Sigmoid colon (tissue), 7 donors: Measurements from ENCODE around the gene BBS4. TPM values are rescaled to one million over a fixed set of nuclear protein-coding genes. Genes with fewer than 3 reads are reported as not detected.

ENCODE experiments used
- DNase-seq: peaks from one replicate; pipeline ENCODE4 v3.0.0-alpha.2; 2019
- H3K27ac ChIP-seq, 4 donors: fragments of 200-600 bp; sonication (generic); one replicate each; pipeline ENCODE4 v1.5.1; 2016 to 2019; ENCODE audit warnings: mild to moderate bottlenecking in 1 of 4
- H3K27me3 ChIP-seq, 3 donors: fragments of 200-600 bp; sonication (generic); one replicate each; pipeline ENCODE4 v1.5.1; 2019; ENCODE audit warnings: mild to moderate bottlenecking in 1 of 3
- H3K36me3 ChIP-seq, 4 donors: fragments of 200-600 bp; sonication (generic); one replicate each; pipeline ENCODE4 v1.5.1; 2016 to 2019
- H3K4me1 ChIP-seq, 4 donors: fragments of 200-600 bp; sonication (generic); one replicate each; pipeline ENCODE4 v1.5.1; 2017 to 2019
- H3K4me3 ChIP-seq, 4 donors: fragments of 200-600 bp; sonication (generic); one replicate each; pipeline ENCODE4 v1.5.1; 2017 to 2019; ENCODE audit warnings: mild to moderate bottlenecking in 2 of 4, moderate library complexity in 1 of 4
- H3K9me3 ChIP-seq, 4 donors: fragments of 200-600 bp in 3 of 4; sonication (generic) in 3 of 4; one replicate each; pipeline versions ENCODE4 v1.5.1 to v1.6.1; 2013 to 2019
- EP300 ChIP-seq, 4 donors: sonication (generic); formaldehyde crosslinking; IDR thresholded peaks; one replicate each; pipeline ENCODE4 v1.6.1; 2017; ENCODE audit warnings: antibody characterized with exemption in 4 of 4
- POLR2A ChIP-seq, 2 donors: fragments of 450-650 bp; IDR thresholded peaks; one replicate each; pipeline ENCODE4 v1.6.1; 2016; ENCODE audit warnings: antibody characterized with exemption in 2 of 2, mild to moderate bottlenecking in 2 of 2, moderate library complexity in 2 of 2
- POLR2AphosphoS5 ChIP-seq, 4 donors: sonication (generic); formaldehyde crosslinking; IDR thresholded peaks; one replicate each; pipeline ENCODE4 v1.6.1; 2017; ENCODE audit warnings: antibody characterized with exemption in 4 of 4
- WGBS, 2 donors: extraction: QIAGEN DNeasy Blood & Tissue Kit; methylation state at CpG; one replicate each; pipeline ENCODE4 v1.1.7; 2013; 5-methylcytosine and 5-hydroxymethylcytosine counted together
- intact Hi-C: fragments of 100-400 bp; cut with DNase I; formaldehyde crosslinking; loops from one replicate; pipeline ENCODE4 v1.15.1; 2023
- polyA plus RNA-seq, 3 donors: library from polyadenylated mRNA; stranded (reverse); fragments of 200-250 nt; gene quantifications; one replicate each; pipeline ENCODE4 v1.2.3, GENCODE V29; 2013
- total RNA-seq, 4 donors: library from RNA; depleted of rRNA; stranded (reverse); fragments of >200 nt; gene quantifications; one replicate each; pipeline ENCODE4 v1.1.0, GENCODE V29; 2016
- TF ChIP-seq, protein P1 (sequence below), 4 experiments: fragments of 450-650 bp in 3 of 4; fragments of 200-600 bp in 1 of 4; IDR thresholded peaks; one replicate each; pipeline ENCODE4 v1.5.1; 2016 to 2019; ENCODE audit warnings: antibody characterized with exemption in 4 of 4, mild to moderate bottlenecking in 3 of 4, moderate library complexity in 2 of 4
- donor health status: healthy with polysubstance abuse.
- donor health status: Bipolar disorder and iron deficiency.
- donor health status: healthy.

The BBS4 gene
- total and polyA plus RNA-seq, 7 donors, result 4.4 to 34.3 (median 18.3) TPM

- H3K4me3 ChIP-seq, result no peak overlapping the region
- intact Hi-C loops, result loop anchor here (10.0 kb wide), 3 partner anchors 88 to 372 kb away; partner anchors contain the start of genes HEXA and NEO1
- no peaks in the 10 kb centered on the region for H3K27me3 ChIP-seq
- H3K27ac ChIP-seq, result no peak overlapping the region
- TF ChIP-seq POLR2A (IDR thresholded peaks at IDR 0.05), result no peak
- TF ChIP-seq POLR2AphosphoS5 (IDR thresholded peaks at IDR 0.05), result no peak
- TF ChIP-seq, protein P1, sequence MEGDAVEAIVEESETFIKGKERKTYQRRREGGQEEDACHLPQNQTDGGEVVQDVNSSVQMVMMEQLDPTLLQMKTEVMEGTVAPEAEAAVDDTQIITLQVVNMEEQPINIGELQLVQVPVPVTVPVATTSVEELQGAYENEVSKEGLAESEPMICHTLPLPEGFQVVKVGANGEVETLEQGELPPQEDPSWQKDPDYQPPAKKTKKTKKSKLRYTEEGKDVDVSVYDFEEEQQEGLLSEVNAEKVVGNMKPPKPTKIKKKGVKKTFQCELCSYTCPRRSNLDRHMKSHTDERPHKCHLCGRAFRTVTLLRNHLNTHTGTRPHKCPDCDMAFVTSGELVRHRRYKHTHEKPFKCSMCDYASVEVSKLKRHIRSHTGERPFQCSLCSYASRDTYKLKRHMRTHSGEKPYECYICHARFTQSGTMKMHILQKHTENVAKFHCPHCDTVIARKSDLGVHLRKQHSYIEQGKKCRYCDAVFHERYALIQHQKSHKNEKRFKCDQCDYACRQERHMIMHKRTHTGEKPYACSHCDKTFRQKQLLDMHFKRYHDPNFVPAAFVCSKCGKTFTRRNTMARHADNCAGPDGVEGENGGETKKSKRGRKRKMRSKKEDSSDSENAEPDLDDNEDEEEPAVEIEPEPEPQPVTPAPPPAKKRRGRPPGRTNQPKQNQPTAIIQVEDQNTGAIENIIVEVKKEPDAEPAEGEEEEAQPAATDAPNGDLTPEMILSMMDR (IDR thresholded peaks at IDR 0.05), result no peak
- TF ChIP-seq EP300 (IDR thresholded peaks at IDR 0.05), result no peak
- DNase-seq, result no peak
- WGBS, 2 donors, result 93 to 95% methylated on average over 3 of the region's 3 CpGs
- H3K36me3 ChIP-seq, result no peaks in the 10 kb centered on the region
- no peaks in the 10 kb centered on the region for H3K9me3 ChIP-seq
- peaks cover 0 to 15% (median 8%) of the 10 kb centered on the region in 4 donors for H3K4me1 ChIP-seq
Measured at GRCh38 chr15:72682772-72683171, 3.2 kb upstream of the BBS4 start.

DNA sequence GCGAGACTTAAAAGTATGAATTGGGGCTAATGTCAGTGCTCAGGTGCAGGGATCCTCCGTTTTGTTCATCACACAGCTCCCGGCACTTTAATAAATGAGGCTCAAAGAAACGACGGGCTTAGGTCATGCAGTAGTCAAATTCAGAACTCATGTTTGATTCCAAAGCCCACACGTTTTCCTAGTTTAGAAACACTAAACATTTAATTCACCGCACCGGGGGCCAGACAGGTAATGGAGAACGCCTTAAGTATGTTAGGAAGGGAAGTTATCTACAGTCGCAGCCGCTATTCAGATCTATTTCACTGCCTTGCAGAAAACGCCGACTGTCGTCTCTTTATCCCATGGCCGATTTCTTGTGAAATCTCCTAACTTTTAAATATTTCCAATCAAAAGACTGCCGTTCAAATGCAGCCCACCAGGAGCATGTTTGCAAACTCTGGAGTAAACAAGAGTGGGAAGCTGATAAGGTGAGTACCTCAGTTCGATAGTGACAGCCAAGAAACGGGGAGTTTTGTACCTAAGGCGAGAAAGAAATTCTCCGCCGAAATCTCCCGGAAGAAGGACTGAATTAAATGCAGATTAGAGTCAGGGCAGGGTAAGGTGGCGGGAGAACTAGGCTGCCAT, 594 bp upstream of the BBS4 start:
- intact Hi-C loops, result loop anchor here (10.0 kb wide), 3 partner anchors 91 to 369 kb away; partner anchors contain the start of genes HEXA and NEO1
- TF ChIP-seq POLR2A (IDR thresholded peaks at IDR 0.05) (no peak), POLR2AphosphoS5 (IDR thresholded peaks at IDR 0.05) (no peak), EP300 (IDR thresholded peaks at IDR 0.05) (no peak)
- TF ChIP-seq, protein P1 (IDR thresholded peaks at IDR 0.05), result no peak
- no peaks in the 10 kb centered on the region for H3K27me3 ChIP-seq
- peak overlapping the region; percentile 56 to 81 (median 65) for H3K4me3 ChIP-seq
- H3K9me3 ChIP-seq, result no peaks in the 10 kb centered on the region
- H3K4me1 ChIP-seq, result peaks cover 0 to 15% (median 8%) of the 10 kb centered on the region in 4 donors
- H3K36me3 ChIP-seq, result no peaks in the 10 kb centered on the region
- WGBS, 2 donors, result 9 to 20% methylated on average over 23 of the region's 23 CpGs
- H3K27ac ChIP-seq, result peak overlapping the region; percentile 84 to 93 (median 90)
- DNase-seq, result no peak

DNA sequence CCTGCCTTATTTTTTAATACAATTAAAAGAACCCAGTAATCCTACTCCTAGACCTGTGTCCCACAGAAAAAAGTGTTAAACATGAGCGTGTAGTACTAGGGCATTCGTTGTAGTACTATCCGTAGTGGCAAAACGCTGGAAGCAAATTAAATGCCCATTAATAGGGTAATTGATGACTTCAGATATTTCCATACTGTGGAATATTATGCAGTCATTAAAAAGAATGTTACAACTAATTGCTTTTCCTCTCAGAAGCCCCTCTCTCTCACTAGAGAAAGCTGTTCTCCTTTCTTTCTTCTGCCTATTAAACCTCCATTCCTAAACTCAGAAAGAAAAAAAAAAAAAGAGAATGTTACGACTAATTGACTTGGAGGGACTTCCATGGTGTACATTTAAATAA, 2.7 kb downstream of the BBS4 start:
- Histone ChIP-seq H3K4me3 (no peak overlapping the region), H3K9me3 (no peaks in the 10 kb centered on the region), H3K27ac (no peak overlapping the region), H3K27me3 (no peaks in the 10 kb centered on the region), H3K4me1 (peaks cover 0 to 15% (median 8%) of the 10 kb centered on the region in 4 donors), H3K36me3 (no peaks in the 10 kb centered on the region)
- 98% methylated on average over 5 of the region's 5 CpGs for WGBS, 2 donors
- no peak for DNase-seq
- TF ChIP-seq POLR2A (IDR thresholded peaks at IDR 0.05), result no peak
- no peak for TF ChIP-seq POLR2AphosphoS5 (IDR thresholded peaks at IDR 0.05)
- no peak for TF ChIP-seq EP300 (IDR thresholded peaks at IDR 0.05)
- TF ChIP-seq, protein P1 (IDR thresholded peaks at IDR 0.05), result no peak
- intact Hi-C loops, result loop anchor here (10.0 kb wide), 3 partner anchors 94 to 366 kb away; partner anchors contain the start of genes HEXA and NEO1

DNA sequence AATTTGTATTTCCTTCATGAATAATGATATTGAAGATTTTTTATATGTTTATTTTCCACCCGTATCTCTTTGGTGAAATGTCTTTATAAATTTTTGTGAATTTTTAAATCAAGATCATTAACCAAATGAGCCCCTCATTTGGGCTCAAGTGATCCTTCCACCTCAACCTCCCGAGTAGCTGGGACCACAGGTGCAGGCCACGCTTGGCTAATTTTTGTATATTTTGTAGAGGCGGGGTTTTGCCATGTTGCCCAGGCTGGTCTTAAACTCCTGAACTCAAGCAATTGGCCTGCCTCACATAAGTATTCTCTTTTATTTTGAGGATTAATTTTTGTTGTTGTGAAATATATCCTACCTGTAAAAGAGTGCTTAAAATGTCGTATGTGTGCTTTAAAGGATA, 4.9 kb downstream of the BBS4 start:
- TF ChIP-seq, protein P1 (IDR thresholded peaks at IDR 0.05), result no peak
- no peaks in the 10 kb centered on the region for H3K36me3 ChIP-seq
- H3K4me1 ChIP-seq, result peaks cover 0 to 8% (median 3%) of the 10 kb centered on the region in 4 donors
- DNase-seq, result no peak
- no peaks in the 10 kb centered on the region for H3K27me3 ChIP-seq
- WGBS, 2 donors, result 84 to 89% methylated on average over 5 of the region's 5 CpGs
- H3K27ac ChIP-seq, result no peak overlapping the region
- H3K9me3 ChIP-seq, result no peaks in the 10 kb centered on the region
- no peak overlapping the region for H3K4me3 ChIP-seq
- intact Hi-C loops, result no loop called here

DNA sequence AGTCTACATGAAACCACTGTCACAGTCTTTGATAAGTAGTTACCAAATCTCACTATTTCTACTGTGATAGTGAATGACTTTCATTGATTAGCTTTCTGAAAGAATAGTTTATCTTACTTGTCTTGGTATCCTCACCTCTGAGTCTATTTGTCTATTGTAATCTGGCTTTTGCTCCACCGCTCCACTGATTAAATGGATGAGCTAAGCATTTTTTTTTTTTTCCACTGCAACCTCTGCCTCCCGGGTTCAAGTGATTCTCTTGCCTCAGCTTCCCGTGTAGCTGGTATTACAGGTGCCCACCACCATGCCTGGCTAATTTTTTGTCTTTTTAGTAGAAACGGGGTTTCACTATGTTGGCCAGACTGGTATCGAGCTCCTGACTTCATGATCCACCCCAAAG, 12.9 kb downstream of the BBS4 start:
- DNase-seq, result no peak
- intact Hi-C loops, result no loop called here
- Histone ChIP-seq H3K9me3 (no peaks in the 10 kb centered on the region), H3K27me3 (no peaks in the 10 kb centered on the region), H3K4me3 (no peak overlapping the region), H3K4me1 (no peaks in the 10 kb centered on the region), H3K27ac (no peak overlapping the region), H3K36me3 (no peaks in the 10 kb centered on the region)
- 95% methylated on average over 5 of the region's 5 CpGs for WGBS, 2 donors
- TF ChIP-seq, protein P1 (IDR thresholded peaks at IDR 0.05), result no peak
- no peak for TF ChIP-seq POLR2A (IDR thresholded peaks at IDR 0.05)
- no peak for TF ChIP-seq POLR2AphosphoS5 (IDR thresholded peaks at IDR 0.05)
